Measurements from ENCODE around the gene C11orf98. TPM values are rescaled to one million over a fixed set of nuclear protein-coding genes. Genes with fewer than 3 reads are reported as not detected.

The C11orf98 gene
- total and polyA plus RNA-seq, 2 of the 13 experiments (the other 11 are each of a cell fraction or from before 2014, with no cell fraction given): 30.4 to 91.8 TPM

GRCh38 chr11:62678770-62679696, 14.0 kb upstream of the C11orf98 start, which contains the start of gene UBXN1 (continued):
- TF ChIP-seq PAX8 (CRISPR knock-in tag; IDR thresholded peaks at IDR 0.05; ENCODE audit: borderline replicate concordance): no peak; the same call in 1 of the 2 replicates
- TF ChIP-seq, protein P1, sequence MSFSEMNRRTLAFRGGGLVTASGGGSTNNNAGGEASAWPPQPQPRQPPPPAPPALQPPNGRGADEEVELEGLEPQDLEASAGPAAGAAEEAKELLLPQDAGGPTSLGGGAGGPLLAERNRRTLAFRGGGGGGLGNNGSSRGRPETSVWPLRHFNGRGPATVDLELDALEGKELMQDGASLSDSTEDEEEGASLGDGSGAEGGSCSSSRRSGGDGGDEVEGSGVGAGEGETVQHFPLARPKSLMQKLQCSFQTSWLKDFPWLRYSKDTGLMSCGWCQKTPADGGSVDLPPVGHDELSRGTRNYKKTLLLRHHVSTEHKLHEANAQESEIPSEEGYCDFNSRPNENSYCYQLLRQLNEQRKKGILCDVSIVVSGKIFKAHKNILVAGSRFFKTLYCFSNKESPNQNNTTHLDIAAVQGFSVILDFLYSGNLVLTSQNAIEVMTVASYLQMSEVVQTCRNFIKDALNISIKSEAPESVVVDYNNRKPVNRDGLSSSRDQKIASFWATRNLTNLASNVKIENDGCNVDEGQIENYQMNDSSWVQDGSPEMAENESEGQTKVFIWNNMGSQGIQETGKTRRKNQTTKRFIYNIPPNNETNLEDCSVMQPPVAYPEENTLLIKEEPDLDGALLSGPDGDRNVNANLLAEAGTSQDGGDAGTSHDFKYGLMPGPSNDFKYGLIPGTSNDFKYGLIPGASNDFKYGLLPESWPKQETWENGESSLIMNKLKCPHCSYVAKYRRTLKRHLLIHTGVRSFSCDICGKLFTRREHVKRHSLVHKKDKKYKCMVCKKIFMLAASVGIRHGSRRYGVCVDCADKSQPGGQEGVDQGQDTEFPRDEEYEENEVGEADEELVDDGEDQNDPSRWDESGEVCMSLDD (CRISPR knock-in tag; IDR thresholded peaks at IDR 0.05; ENCODE audit: borderline replicate concordance): no peak
- TF ChIP-seq ZNF225 (CRISPR knock-in tag; IDR thresholded peaks at IDR 0.05): no peak
- peak; percentile 42; the same call in 1 of the 2 replicates for TF ChIP-seq ZBTB38 (CRISPR knock-in tag; IDR thresholded peaks at IDR 0.05)
- no peak for TF ChIP-seq DNMT3B (CRISPR knock-in tag; conservative IDR thresholded peaks at IDR 0.05)
- no peak for TF ChIP-seq ZSCAN30 (CRISPR knock-in tag; IDR thresholded peaks at IDR 0.05)
- peak; percentile 85 for TF ChIP-seq ZNF543 (CRISPR knock-in tag; IDR thresholded peaks at IDR 0.05)
- TF ChIP-seq TSC22D2 (CRISPR knock-in tag; IDR thresholded peaks at IDR 0.05; ENCODE audit: borderline replicate concordance): peak; percentile 81; the same call in 1 of the 2 replicates
- no peak for TF ChIP-seq SUZ12 (IDR thresholded peaks at IDR 0.05; ENCODE audit: low read depth, low read length)
- TF ChIP-seq KLF15 (CRISPR knock-in tag; IDR thresholded peaks at IDR 0.05; ENCODE audit: borderline replicate concordance): no peak
- peak; percentile 94 for TF ChIP-seq KMT2B (CRISPR knock-in tag; IDR thresholded peaks at IDR 0.05)
- TF ChIP-seq, protein P2, sequence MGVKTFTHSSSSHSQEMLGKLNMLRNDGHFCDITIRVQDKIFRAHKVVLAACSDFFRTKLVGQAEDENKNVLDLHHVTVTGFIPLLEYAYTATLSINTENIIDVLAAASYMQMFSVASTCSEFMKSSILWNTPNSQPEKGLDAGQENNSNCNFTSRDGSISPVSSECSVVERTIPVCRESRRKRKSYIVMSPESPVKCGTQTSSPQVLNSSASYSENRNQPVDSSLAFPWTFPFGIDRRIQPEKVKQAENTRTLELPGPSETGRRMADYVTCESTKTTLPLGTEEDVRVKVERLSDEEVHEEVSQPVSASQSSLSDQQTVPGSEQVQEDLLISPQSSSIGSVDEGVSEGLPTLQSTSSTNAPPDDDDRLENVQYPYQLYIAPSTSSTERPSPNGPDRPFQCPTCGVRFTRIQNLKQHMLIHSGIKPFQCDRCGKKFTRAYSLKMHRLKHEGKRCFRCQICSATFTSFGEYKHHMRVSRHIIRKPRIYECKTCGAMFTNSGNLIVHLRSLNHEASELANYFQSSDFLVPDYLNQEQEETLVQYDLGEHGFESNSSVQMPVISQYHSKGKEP (CRISPR knock-in tag; IDR thresholded peaks at IDR 0.05): no peak
- TF ChIP-seq ZNF431 (CRISPR knock-in tag; IDR thresholded peaks at IDR 0.05; ENCODE audit: borderline replicate concordance, low read depth): no peak
- TF ChIP-seq IRX3 (CRISPR knock-in tag; IDR thresholded peaks at IDR 0.05; ENCODE audit: borderline replicate concordance, low read depth): no peak
- no peak for TF ChIP-seq RBM22 (optimal IDR thresholded peaks at IDR 0.05; ENCODE audit: low read length)
- 0 out of 2 replicates have a peak, but pooled peaks have one; percentile 28 for TF ChIP-seq CBX5 (CRISPR knock-in tag; IDR thresholded peaks at IDR 0.05; ENCODE audit: borderline replicate concordance)
- no peak for TF ChIP-seq CAMTA2 (CRISPR knock-in tag; IDR thresholded peaks at IDR 0.05; ENCODE audit: borderline replicate concordance)
- no peak for TF ChIP-seq ZFP37 (CRISPR knock-in tag; IDR thresholded peaks at IDR 0.05; ENCODE audit: borderline replicate concordance)
- TF ChIP-seq ZNF607 (CRISPR knock-in tag; IDR thresholded peaks at IDR 0.05; ENCODE audit: borderline replicate concordance): no peak; the same call in 1 of the 2 replicates
- no peak for TF ChIP-seq HHEX (CRISPR knock-in tag; IDR thresholded peaks at IDR 0.05)
- TF ChIP-seq, protein P3, sequence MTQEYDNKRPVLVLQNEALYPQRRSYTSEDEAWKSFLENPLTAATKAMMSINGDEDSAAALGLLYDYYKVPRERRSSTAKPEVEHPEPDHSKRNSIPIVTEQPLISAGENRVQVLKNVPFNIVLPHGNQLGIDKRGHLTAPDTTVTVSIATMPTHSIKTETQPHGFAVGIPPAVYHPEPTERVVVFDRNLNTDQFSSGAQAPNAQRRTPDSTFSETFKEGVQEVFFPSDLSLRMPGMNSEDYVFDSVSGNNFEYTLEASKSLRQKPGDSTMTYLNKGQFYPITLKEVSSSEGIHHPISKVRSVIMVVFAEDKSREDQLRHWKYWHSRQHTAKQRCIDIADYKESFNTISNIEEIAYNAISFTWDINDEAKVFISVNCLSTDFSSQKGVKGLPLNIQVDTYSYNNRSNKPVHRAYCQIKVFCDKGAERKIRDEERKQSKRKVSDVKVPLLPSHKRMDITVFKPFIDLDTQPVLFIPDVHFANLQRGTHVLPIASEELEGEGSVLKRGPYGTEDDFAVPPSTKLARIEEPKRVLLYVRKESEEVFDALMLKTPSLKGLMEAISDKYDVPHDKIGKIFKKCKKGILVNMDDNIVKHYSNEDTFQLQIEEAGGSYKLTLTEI (CRISPR knock-in tag; conservative IDR thresholded peaks at IDR 0.05): no peak

Measured in HepG2 (cell line).